Measurements from ENCODE around the gene CMIP. TPM values are rescaled to one million over a fixed set of nuclear protein-coding genes. Genes with fewer than 3 reads are reported as not detected.

Gene CMIP
- total RNA-seq, 1 experiment from 2014 or later = 63.7 TPM

- H3K4me3 Mint-ChIP-seq = no peak overlapping the region
- no peak for DNase-seq (ENCODE audit: low spot score)
- ATAC-seq = no peak
- peaks cover 26% of the 10 kb centered on the region for H3K4me1 Mint-ChIP-seq
- H3K36me3 Mint-ChIP-seq = peaks cover 11% of the 10 kb centered on the region
- ChIA-PET POLR2A (no interaction called here), CTCF (no interaction called here)
- no peak for TF ChIP-seq ZBTB43 (CRISPR knock-in tag; IDR thresholded peaks at IDR 0.05)
- no peak for TF ChIP-seq CDX4 (CRISPR knock-in tag; IDR thresholded peaks at IDR 0.05; ENCODE audit: borderline replicate concordance)
- TF ChIP-seq HMGXB4 (CRISPR knock-in tag; IDR thresholded peaks at IDR 0.05) = no peak
- H3K9me3 Mint-ChIP-seq = no peaks in the 10 kb centered on the region
- H3K27ac Mint-ChIP-seq = no peak overlapping the region
- no peaks in the 10 kb centered on the region for H3K27me3 Mint-ChIP-seq (ENCODE audit: low read depth)
Observed at GRCh38 chr16:81518439-81518757, 73.8 kb downstream of the CMIP start.

GRCh38 chr16:81519301-81520150, 74.9 kb downstream of the CMIP start:
- ChIA-PET CTCF (interaction anchor here (1.0 kb wide), 1 partner anchor 178 kb away, joined by 3 read pairs; no protein-coding TSS in a partner anchor), POLR2A (interaction anchor here (0.7 kb wide), 1 partner anchor 213 kb away, joined by 3 read pairs; no protein-coding TSS in a partner anchor)
- Mint-ChIP-seq H3K4me3 (no peak overlapping the region), H3K9me3 (no peaks in the 10 kb centered on the region), H3K27ac (peak overlapping the region; percentile 62), H3K36me3 (peaks cover 11% of the 10 kb centered on the region), H3K4me1 (peaks cover 16% of the 10 kb centered on the region), H3K27me3 (ENCODE audit: low read depth) (no peaks in the 10 kb centered on the region)
- ATAC-seq = no peak
- DNase-seq (ENCODE audit: low spot score) = no peak
- TF ChIP-seq GRHL2 (CRISPR knock-in tag; IDR thresholded peaks at IDR 0.05; ENCODE audit: insufficient replicate concordance, severe bottlenecking) = no peak

GRCh38 chr16:81520151-81520470, 75.5 kb downstream of the CMIP start:
- CTCF ChIA-PET = interaction anchor here (1.0 kb wide), 1 partner anchor 177 kb away, joined by 3 read pairs; no protein-coding TSS in a partner anchor
- H3K4me1 Mint-ChIP-seq = peaks cover 16% of the 10 kb centered on the region
- H3K9me3 Mint-ChIP-seq = no peaks in the 10 kb centered on the region
- no peak for DNase-seq (ENCODE audit: low spot score)
- no peak overlapping the region; the same call in 1 of the 2 replicates for H3K27ac Mint-ChIP-seq
- ATAC-seq = no peak
- POLR2A ChIA-PET = no interaction called here
- no peak overlapping the region for H3K4me3 Mint-ChIP-seq
- H3K36me3 Mint-ChIP-seq = peaks cover 11% of the 10 kb centered on the region
- H3K27me3 Mint-ChIP-seq (ENCODE audit: low read depth) = no peaks in the 10 kb centered on the region
- TF ChIP-seq ZBTB43 (CRISPR knock-in tag; IDR thresholded peaks at IDR 0.05) (no peak), USF2 (CRISPR knock-in tag; IDR thresholded peaks at IDR 0.05) (no peak), ZNF671 (CRISPR knock-in tag; IDR thresholded peaks at IDR 0.05) (no peak), GRHL2 (CRISPR knock-in tag; IDR thresholded peaks at IDR 0.05; ENCODE audit: insufficient replicate concordance, severe bottlenecking) (no peak), NFYB (CRISPR knock-in tag; conservative IDR thresholded peaks at IDR 0.05; ENCODE audit: low read depth) (no peak), ELF4 (CRISPR knock-in tag; IDR thresholded peaks at IDR 0.05; ENCODE audit: low read depth) (no peak), TEAD4 (CRISPR knock-in tag; IDR thresholded peaks at IDR 0.05) (no peak), CTCF (IDR thresholded peaks at IDR 0.05) (no peak), ZNF512 (CRISPR knock-in tag; IDR thresholded peaks at IDR 0.05; ENCODE audit: borderline replicate concordance) (no peak), ATF3 (CRISPR knock-in tag; conservative IDR thresholded peaks at IDR 0.05) (no peak), PRRX2 (CRISPR knock-in tag; IDR thresholded peaks at IDR 0.05) (no peak), MXD4 (CRISPR knock-in tag; IDR thresholded peaks at IDR 0.05; ENCODE audit: borderline replicate concordance) (no peak), MLX (CRISPR knock-in tag; IDR thresholded peaks at IDR 0.05) (no peak), CREB1 (CRISPR knock-in tag; IDR thresholded peaks at IDR 0.05) (no peak), ZNF232 (CRISPR knock-in tag; IDR thresholded peaks at IDR 0.05) (no peak), OVOL2 (CRISPR knock-in tag; IDR thresholded peaks at IDR 0.05; ENCODE audit: borderline replicate concordance) (no peak), SOX15 (CRISPR knock-in tag; IDR thresholded peaks at IDR 0.05) (no peak), RELA (CRISPR knock-in tag; IDR thresholded peaks at IDR 0.05; ENCODE audit: borderline replicate concordance) (no peak)

Measured in WTC11 (cell line).